GM21737 (cell line): ENCODE results near the gene CCDC57.

Experiments
- ATAC-seq: cut with Tn5 transposase; IDR thresholded peaks from one replicate; pipeline ENCODE4 v1.9.1; 2021; ENCODE audit warnings: mild to moderate bottlenecking, moderate library complexity; ENCODE audit not compliant: unreplicated experiment

CCDC57 gene

GRCh38 chr17:82064433-82065192 is 148.0 kb downstream of the CCDC57 start:
- no peak for ATAC-seq

GRCh38 chr17:82063424-82064415 is 148.9 kb downstream of the CCDC57 start:
- ATAC-seq: no peak

- no peak for ATAC-seq
Measured at GRCh38 chr17:82062984-82063368, 149.7 kb downstream of the CCDC57 start.

GRCh38 chr17:82062076-82062983 is 150.3 kb downstream of the CCDC57 start:
- no peak for ATAC-seq

- ATAC-seq: no peak
Measured at GRCh38 chr17:82061047-82061925, 151.4 kb downstream of the CCDC57 start.

- no peak for ATAC-seq
Measured at GRCh38 chr17:82060614-82061013, 152.0 kb downstream of the CCDC57 start.

- no peak for ATAC-seq
Measured at GRCh38 chr17:82060001-82060380, 152.7 kb downstream of the CCDC57 start.

- no peak for ATAC-seq
Measured at GRCh38 chr17:82059272-82060000, 153.2 kb downstream of the CCDC57 start.

GRCh38 chr17:82058855-82059249 is 153.8 kb downstream of the CCDC57 start:
- ATAC-seq: no peak

- no peak for ATAC-seq
Measured at GRCh38 chr17:82058230-82058854, 154.3 kb downstream of the CCDC57 start.

- ATAC-seq: no peak
Measured at GRCh38 chr17:82056729-82057621, 155.7 kb downstream of the CCDC57 start.

GRCh38 chr17:82055965-82056728 is 156.5 kb downstream of the CCDC57 start:
- no peak for ATAC-seq

- ATAC-seq: no peak
Measured at GRCh38 chr17:82055023-82055964, 157.3 kb downstream of the CCDC57 start.

- no peak for ATAC-seq
Measured at GRCh38 chr17:82054351-82055022, 158.2 kb downstream of the CCDC57 start.

- no peak for ATAC-seq
Measured at GRCh38 chr17:82053556-82054263, 158.9 kb downstream of the CCDC57 start.
